GM12891 (cell line): ENCODE results near the gene ACTR6.

ENCODE experiments used
- PAX5 ChIP-seq: IDR thresholded peaks from 2 replicates; pipeline ENCODE4 v1.6.1; 2011; ENCODE audit warnings: low read length, moderate library complexity, mild to moderate bottlenecking; ENCODE audit not compliant: insufficient read depth, severe bottlenecking
- POLR2A ChIP-seq: IDR thresholded peaks from 2 replicates; pipeline ENCODE4 v1.6.1; 2011; ENCODE audit warnings: low read depth, low read length, control low read depth
- POLR2AphosphoS5 ChIP-seq: IDR thresholded peaks from 2 replicates; pipeline ENCODE4 v1.6.1; 2011; ENCODE audit warnings: low read depth, low read length, control low read depth
- SPI1 ChIP-seq: IDR thresholded peaks from 2 replicates; pipeline ENCODE4 v1.6.1; 2011; ENCODE audit warnings: low read depth, low read length, control low read depth
- TAF1 ChIP-seq: IDR thresholded peaks from 2 replicates; pipeline ENCODE4 v1.6.1; 2011; ENCODE audit warnings: low read depth, low read length, control low read depth

- TF ChIP-seq POLR2A (no peak), POLR2AphosphoS5 (no peak), TAF1 (no peak), PAX5 (no peak), SPI1 (no peak)
These were observed 14.6 kb downstream of the ACTR6 start for GRCh38 chr12:100215209-100215608.
